Mucosa of descending colon (tissue), 3 donors: ENCODE data around the gene GPR158. TPM values are rescaled to one million over a fixed set of nuclear protein-coding genes. Genes with fewer than 3 reads are reported as not detected.

Experiments
- ATAC-seq: fragments of 200-7000 bp; cut with Tn5 transposase; one replicate; pipeline ENCODE4 v1.9.1; 2020; ENCODE audit warnings: mild to moderate bottlenecking, moderate library complexity
- DNase-seq, 3 donors: peaks; one replicate each; pipeline ENCODE4 v3.0.0-alpha.2; 2020
- H3K36me3 ChIP-seq: fragments of 200-600 bp; one replicate; pipeline ENCODE4 v1.8.0; 2021; ENCODE audit warnings: low read depth, mild to moderate bottlenecking
- H3K4me1 ChIP-seq: fragments of 200-600 bp; one replicate; pipeline ENCODE4 v1.8.0; 2021; ENCODE audit warnings: low read depth, mild to moderate bottlenecking
- H3K4me3 ChIP-seq: fragments of 200-600 bp; one replicate; pipeline ENCODE4 v1.8.0; 2021; ENCODE audit warnings: mild to moderate bottlenecking
- H3K9me3 ChIP-seq: fragments of 200-600 bp; one replicate; pipeline ENCODE4 v1.8.0; 2021; ENCODE audit warnings: mild to moderate bottlenecking
- CTCF ChIP-seq: fragments of 200-600 bp; IDR thresholded peaks from one replicate; pipeline ENCODE4 v1.8.0; 2022; ENCODE audit warnings: antibody characterized with exemption, mild to moderate bottlenecking
- intact Hi-C, 2 donors: fragments of 100-400 bp; cut with DNase I in 1 of 2; cut with micrococcal nuclease in 1 of 2; formaldehyde crosslinking; loops; one replicate each; pipeline versions ENCODE4 v1.11.0 to v1.11.1; 2022; cut with DNase I, micrococcal nuclease
- total RNA-seq, 3 donors: library from RNA; stranded (reverse); fragmentation: NEBNext Ultra II Directional in 2 of 3; extraction: Animal tissue kit (Norgen Biotek cat#: 25700) in 2 of 3; gene quantifications; one replicate each; pipeline versions ENCODE4 v1.2.1 to v1.2.4, GENCODE V29; 2021 to 2023
- donor health status: DM: no; HTN: no; CAD: no; lungs with moderate emphysema.
- donor health status: DM: no; HTN: no; CAD: no.
- donor health status: DM: no; HTN: yes; CAD: no.

GPR158 gene
- total RNA-seq, 3 donors from 2014 or later = 0.20 to 0.51 (median 0.24) TPM

GRCh38 chr10:25384618-25385017, 209.8 kb downstream of the GPR158 start:
- intact Hi-C loops = no loop called here
- no peak overlapping the region for H3K4me3 ChIP-seq
- DNase-seq (no peak), ATAC-seq (no peak)
- no peak for TF ChIP-seq CTCF
- peaks cover 9% of the 10 kb centered on the region for H3K9me3 ChIP-seq
- no peaks in the 10 kb centered on the region for H3K4me1 ChIP-seq
- H3K36me3 ChIP-seq = no peaks in the 10 kb centered on the region

GRCh38 chr10:25388188-25388861, 213.5 kb downstream of the GPR158 start:
- no peak for ATAC-seq
- no peak for TF ChIP-seq CTCF
- intact Hi-C loops = no loop called here
- Histone ChIP-seq H3K9me3 (peaks cover 9% of the 10 kb centered on the region), H3K4me1 (no peaks in the 10 kb centered on the region), H3K4me3 (no peak overlapping the region), H3K36me3 (no peaks in the 10 kb centered on the region)
- DNase-seq = no peak

- Histone ChIP-seq H3K4me1 (no peaks in the 10 kb centered on the region), H3K4me3 (no peak overlapping the region), H3K36me3 (no peaks in the 10 kb centered on the region), H3K9me3 (peaks cover 9% of the 10 kb centered on the region)
- ATAC-seq (no peak), DNase-seq (no peak)
- no peak for TF ChIP-seq CTCF
- intact Hi-C loops = no loop called here
Observed at GRCh38 chr10:25388862-25389206, 214.0 kb downstream of the GPR158 start.

- TF ChIP-seq CTCF = no peak
- H3K9me3 ChIP-seq = peaks cover 9% of the 10 kb centered on the region
- no peak for DNase-seq
- no peaks in the 10 kb centered on the region for H3K4me1 ChIP-seq
- no peaks in the 10 kb centered on the region for H3K36me3 ChIP-seq
- no peak for ATAC-seq
- intact Hi-C loops = no loop called here
- H3K4me3 ChIP-seq = no peak overlapping the region
Observed at GRCh38 chr10:25390733-25391132, 215.9 kb downstream of the GPR158 start.

GRCh38 chr10:25392132-25392531, 217.3 kb downstream of the GPR158 start:
- Histone ChIP-seq H3K4me3 (no peak overlapping the region), H3K4me1 (no peaks in the 10 kb centered on the region), H3K36me3 (no peaks in the 10 kb centered on the region), H3K9me3 (peaks cover 7% of the 10 kb centered on the region)
- no peak for DNase-seq
- no peak for ATAC-seq
- intact Hi-C loops = no loop called here
- TF ChIP-seq CTCF = no peak

- H3K36me3 ChIP-seq = no peaks in the 10 kb centered on the region
- DNase-seq (no peak), ATAC-seq (no peak)
- no peak for TF ChIP-seq CTCF
- intact Hi-C loops = no loop called here
- H3K4me3 ChIP-seq = no peak overlapping the region
- H3K4me1 ChIP-seq = no peaks in the 10 kb centered on the region
- peaks cover 3% of the 10 kb centered on the region for H3K9me3 ChIP-seq
Observed at GRCh38 chr10:25393621-25394020, 218.8 kb downstream of the GPR158 start.
